ENCODE data around the gene ACSS2. TPM values are rescaled to one million over a fixed set of nuclear protein-coding genes. Genes with fewer than 3 reads are reported as not detected.

Gene ACSS2
- total and polyA plus RNA-seq, 2 of the 8 experiments (the other 6 are each of a cell fraction or from before 2014, with no cell fraction given), result 17.7 to 24.2 TPM

DNA sequence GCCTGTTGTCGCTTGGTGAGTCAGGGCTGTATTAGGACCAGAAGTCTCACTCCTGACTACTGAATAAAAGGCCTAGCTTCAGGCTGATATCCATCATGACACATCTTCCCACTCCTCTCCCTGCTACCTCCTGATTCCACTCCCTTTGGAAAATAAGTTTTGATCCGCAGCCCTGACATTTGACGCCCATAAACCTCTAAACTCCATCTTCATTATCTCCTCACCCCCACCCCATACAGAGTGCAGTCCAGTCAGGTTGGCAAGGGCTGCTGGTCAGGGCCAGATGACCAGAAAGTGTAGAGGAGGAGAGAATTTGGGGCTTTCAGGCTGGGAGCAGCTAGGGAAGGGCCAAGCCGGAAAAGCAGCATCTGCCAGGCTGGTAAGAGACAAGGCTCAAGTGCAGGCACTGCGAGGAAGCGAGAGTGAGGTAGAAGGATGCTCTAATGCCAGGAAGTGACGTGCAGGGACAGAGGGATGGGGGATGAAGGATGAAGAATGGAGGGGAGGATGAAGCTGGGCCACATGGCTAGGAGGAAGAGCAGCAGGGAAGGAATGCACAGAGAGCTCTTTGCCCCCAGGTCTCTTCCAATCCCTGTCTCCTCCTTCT, 5.0 kb upstream of the ACSS2 start:
- H3K4me2 ChIP-seq (ENCODE audit: insufficient read depth in 1 of 2, low read depth in 2 of 2, low read length in 2 of 2), result peak overlapping the region; percentile 92 to 95
- 93% methylated on average over 7 of the region's 7 CpGs; no CpG with 5 or more reads in 1 of the 2 experiments for WGBS, 2 experiments (ENCODE audit: extremely low coverage in 1 of 2, insufficient coverage in 1 of 2, insufficient read length in 1 of 2, insufficient replicate concordance in 2 of 2, low coverage in 1 of 2, low lambda C conversion rate in 2 of 2, missing lambda C conversion rate in 1 of 2)
- H3K9ac ChIP-seq (replicated peaks in 1 of 4; ENCODE audit: extremely low read depth in 1 of 4, low read depth in 3 of 4, low read length in 3 of 4), result no peak overlapping the region

More for the DNA sequence above, 5.0 kb upstream of the ACSS2 start:
- Histone ChIP-seq H3K23me2 (ENCODE audit: low read depth, low read length) (peaks cover 12% of the 10 kb centered on the region), H3K56ac (replicated peaks; ENCODE audit: insufficient read length, low read depth, low read length) (no peak overlapping the region), H4K8ac (ENCODE audit: extremely low read depth, insufficient read depth, low read length) (no peak overlapping the region), H3K79me1 (ENCODE audit: low read depth, low read length) (no peaks in the 10 kb centered on the region; the same call in 1 of the 2 replicates), H3K18ac (ENCODE audit: extremely low read depth, low read length) (no peak overlapping the region), H3K23ac (ENCODE audit: insufficient read length) (no peak overlapping the region), H4K5ac (ENCODE audit: insufficient read length, low read depth, low read length) (no peak overlapping the region), H3K9me3 (ENCODE audit: insufficient read depth in 2 of 2, low read depth in 1 of 2, low read length in 1 of 2) (no peaks in the 10 kb centered on the region), H2BK12ac (ENCODE audit: low read depth, low read length) (no peak overlapping the region; the same call in 1 of the 2 replicates), H3K27me3 (replicated peaks in 1 of 4; ENCODE audit: control insufficient read depth in 3 of 4, extremely low read depth in 1 of 4, insufficient read depth in 3 of 4, low read length in 3 of 4) (peaks cover 0 to 10% (median 6%) of the 10 kb centered on the region in 4 experiments; a peak in 4 of 7 replicates), H3K4me3 (ENCODE audit: extremely low read depth in 1 of 4, insufficient read depth in 2 of 4, low read depth in 3 of 4, low read length in 4 of 4) (peak overlapping the region; percentile 71 to 88 (median 74); a peak in 5 of 8 replicates), H3K36me3 (ENCODE audit: control insufficient read depth in 2 of 4, insufficient read depth in 4 of 4, low read length in 3 of 4) (peaks cover 0 to 2% (median 0%) of the 10 kb centered on the region in 4 experiments; a peak in 1 of 8 replicates), H2BK120ac (replicated peaks; ENCODE audit: low read depth, low read length) (no peak overlapping the region), H2BK15ac (ENCODE audit: low read length) (no peak overlapping the region), H2AFZ (ENCODE audit: low read length) (no peak overlapping the region), H4K91ac (replicated peaks; ENCODE audit: insufficient read length, low read length) (peak overlapping the region; percentile 31), H2AK5ac (ENCODE audit: low read depth, low read length) (no peak overlapping the region), H2BK20ac (ENCODE audit: low read length) (no peak overlapping the region), H4K20me1 (replicated peaks in 1 of 2; ENCODE audit: control insufficient read depth in 1 of 2, insufficient read depth in 2 of 2, low read length in 2 of 2) (peaks cover 0 to 2% of the 10 kb centered on the region in 2 experiments), H3K14ac (ENCODE audit: insufficient read length) (no peak overlapping the region), H2BK5ac (ENCODE audit: low read depth, low read length) (no peak overlapping the region), H3K79me2 (ENCODE audit: control insufficient read depth in 1 of 2, insufficient read depth in 2 of 2, low read length in 2 of 2) (peaks cover 0 to 11% of the 10 kb centered on the region in 2 experiments; a peak in 1 of 4 replicates), H3K27ac (ENCODE audit: low read depth, low read length) (no peak overlapping the region), H3K4ac (replicated peaks; ENCODE audit: insufficient read length, low read depth, low read length) (no peak overlapping the region), H3K4me1 (replicated peaks in 1 of 4; ENCODE audit: control insufficient read depth in 3 of 4, insufficient read depth in 4 of 4, low read length in 3 of 4) (peaks cover 0 to 10% (median 4%) of the 10 kb centered on the region in 4 experiments; a peak in 3 of 7 replicates)
- no peak for TF ChIP-seq EP300 (IDR thresholded peaks at IDR 0.05; ENCODE audit: borderline replicate concordance in 1 of 2, low read depth in 2 of 2, low read length in 2 of 2)
- TF ChIP-seq MAFK (IDR thresholded peaks at IDR 0.05; ENCODE audit: low read depth, low read length), result no peak
- no peak for TF ChIP-seq GABPA (IDR thresholded peaks at IDR 0.05; ENCODE audit: borderline replicate concordance, insufficient read depth, low read length)
- no peak for TF ChIP-seq EZH2 (IDR thresholded peaks at IDR 0.05; ENCODE audit: low read depth, low read length, severe bottlenecking)
- TF ChIP-seq, protein P1, sequence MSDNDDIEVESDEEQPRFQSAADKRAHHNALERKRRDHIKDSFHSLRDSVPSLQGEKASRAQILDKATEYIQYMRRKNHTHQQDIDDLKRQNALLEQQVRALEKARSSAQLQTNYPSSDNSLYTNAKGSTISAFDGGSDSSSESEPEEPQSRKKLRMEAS (IDR thresholded peaks at IDR 0.05), result 0 out of 2 replicates have a peak, but pooled peaks have one; percentile 35
- ChIA-PET POLR2A (ENCODE audit: partially characterized antibody) (interaction anchor here (0.7 to 1.6 kb wide), 3 partner anchors 9 to 135 kb away, joined by 3 read pairs; no protein-coding TSS in a partner anchor), CTCF (ENCODE audit: partially characterized antibody) (interaction anchor here (0.9 to 6.6 kb wide), 7 partner anchors 8 to 401 kb away, joined by 3 to 54 read pairs (median 3); no protein-coding TSS in a partner anchor)
- FAIRE-seq, result no peak
- no peak for DNase-seq (ENCODE audit: low read depth in 1 of 2, low spot score in 2 of 2)
